Activated CD4-positive, CD25-positive, alpha-beta regulatory T cell (primary cell): ENCODE data around the gene NINL.
"Not testable (repeated sequence)": the region's sequence is repeated elsewhere in the genome, so short reads cannot be mapped to it uniquely, and the experiment has no call there.

Experiments
- DNase-seq, 4 experiments: peaks; one replicate each; lab custom pipeline; 2025; lab: John Stamatoyannopoulos, UW

Gene NINL

GRCh38 chr20:25532971-25533391 lies 52.4 kb downstream of the NINL start:
- no peak for DNase-seq

- no peak for DNase-seq
Observed at GRCh38 chr20:25532015-25532751, 53.1 kb downstream of the NINL start.

GRCh38 chr20:25529295-25529951 lies 55.9 kb downstream of the NINL start:
- DNase-seq: no peak

GRCh38 chr20:25527949-25528348 lies 57.4 kb downstream of the NINL start:
- no peak for DNase-seq

- DNase-seq: no peak
Observed at GRCh38 chr20:25526446-25526845, 58.9 kb downstream of the NINL start.

GRCh38 chr20:25525867-25526266 lies 59.5 kb downstream of the NINL start:
- no peak for DNase-seq

- DNase-seq: no peak
Observed at GRCh38 chr20:25525295-25525694, 60.0 kb downstream of the NINL start.

GRCh38 chr20:25521382-25521781 lies 63.9 kb downstream of the NINL start:
- DNase-seq: no peak

GRCh38 chr20:25517124-25517523 lies 68.2 kb downstream of the NINL start:
- no peak for DNase-seq

GRCh38 chr20:25514747-25515340 lies 70.5 kb downstream of the NINL start:
- peak in 1 of 4 experiments; percentile 3 for DNase-seq

- no peak for DNase-seq
Observed at GRCh38 chr20:25514195-25514594, 71.1 kb downstream of the NINL start.

- no peak for DNase-seq
Observed at GRCh38 chr20:25512709-25513108, 72.6 kb downstream of the NINL start.

- no peak for DNase-seq
Observed at GRCh38 chr20:25511183-25511582, 74.1 kb downstream of the NINL start.

- no peak for DNase-seq
Observed at GRCh38 chr20:25510721-25511120, 74.6 kb downstream of the NINL start.

- DNase-seq: no peak
Observed at GRCh38 chr20:25510202-25510601, 75.1 kb downstream of the NINL start.

GRCh38 chr20:25509084-25509483 lies 76.2 kb downstream of the NINL start:
- DNase-seq: no peak

- no peak for DNase-seq
Observed at GRCh38 chr20:25508083-25508770, 77.1 kb downstream of the NINL start.

GRCh38 chr20:25507385-25508082 lies 77.8 kb downstream of the NINL start:
- no peak for DNase-seq

GRCh38 chr20:25504366-25505135 lies 80.8 kb downstream of the NINL start:
- no peak for DNase-seq

GRCh38 chr20:25503936-25504335 lies 81.4 kb downstream of the NINL start:
- DNase-seq: no peak

GRCh38 chr20:25503051-25503639 lies 82.2 kb downstream of the NINL start:
- DNase-seq: not testable (repeated sequence)
